Lower leg skin (tissue), 4 donors: Measurements from ENCODE around the gene SCMH1. TPM values are rescaled to one million over a fixed set of nuclear protein-coding genes. Genes with fewer than 3 reads are reported as not detected.
"Not testable (repeated sequence)": the region's sequence is repeated elsewhere in the genome, so short reads cannot be mapped to it uniquely, and the experiment has no call there.

ENCODE experiments used
- DNase-seq, 2 donors: peaks; one replicate each; pipeline ENCODE4 v3.0.0-alpha.2; 2019; ENCODE audit warnings: low spot score in 2 of 2
- H3K4me3 ChIP-seq: fragments of 200-600 bp; sonication (generic); 2 replicates; pipeline ENCODE4 v1.5.1; 2017; ENCODE audit warnings: mild to moderate bottlenecking, low read depth; ENCODE audit not compliant: poor library complexity, severe bottlenecking
- CTCF ChIP-seq, 3 donors: fragments of 450-650 bp; IDR thresholded peaks; one replicate each; pipeline ENCODE4 v1.5.1; 2016; ENCODE audit warnings: antibody characterized with exemption in 3 of 3, mild to moderate bottlenecking in 3 of 3, moderate library complexity in 2 of 3
- POLR2A ChIP-seq, 2 donors: fragments of 450-650 bp; IDR thresholded peaks; one replicate each; pipeline ENCODE4 v1.6.1; 2016 to 2017; ENCODE audit warnings: antibody characterized with exemption in 2 of 2, mild to moderate bottlenecking in 1 of 2, moderate library complexity in 1 of 2
- WGBS, 2 donors: methylation state at CpG; one replicate each; pipeline ENCODE4 v1.1.5; 2018; 5-methylcytosine and 5-hydroxymethylcytosine counted together
- intact Hi-C: fragments of 100-400 bp; cut with DNase I; formaldehyde crosslinking; loops from one replicate; pipeline ENCODE4 v1.15.0; 2023; ENCODE audit warnings: low total_unique reads
- total RNA-seq, 4 donors: library from RNA; depleted of rRNA; stranded (reverse); fragments of >200 nt; gene quantifications; one replicate each; pipeline ENCODE4 v1.1.0, GENCODE V29; 2016

SCMH1 gene
- total RNA-seq, 4 donors from 2014 or later = 8.9 to 30.9 (median 21.8) TPM

DNA sequence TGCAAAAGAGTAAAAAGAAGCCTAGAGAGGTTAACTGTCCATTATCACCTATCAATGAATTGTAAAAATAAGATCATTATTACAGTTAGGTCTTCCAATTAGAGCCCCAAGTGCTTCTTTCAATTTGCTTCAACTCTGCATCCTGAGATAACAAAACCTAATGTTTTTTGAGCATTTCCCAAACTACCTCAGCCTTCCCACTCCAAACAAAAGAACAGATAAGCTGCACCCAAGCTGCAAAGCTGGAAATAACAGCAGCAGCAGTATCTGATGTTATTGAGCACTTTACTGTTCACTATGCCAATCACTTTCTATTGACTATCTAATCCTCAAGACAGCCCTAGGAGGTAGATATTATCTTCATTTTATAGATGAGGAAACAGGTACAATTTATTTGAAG lies 123.5 kb downstream of the SCMH1 start:
- H3K4me3 ChIP-seq = no peak overlapping the region
- TF ChIP-seq CTCF (IDR thresholded peaks at IDR 0.05) (no peak), POLR2A (IDR thresholded peaks at IDR 0.05) (no peak)
- intact Hi-C loops = no loop called here
- DNase-seq = no peak

- H3K4me3 ChIP-seq, intact Hi-C loops, DNase-seq: not testable (repeated sequence)
- 92 to 94% methylated on average over 9 to 11 of the region's 15 CpGs for WGBS, 2 donors
Observed at GRCh38 chr1:41117241-41117640, 124.9 kb downstream of the SCMH1 start.

- intact Hi-C loops = no loop called here
- DNase-seq = no peak
- no peak overlapping the region for H3K4me3 ChIP-seq
- WGBS, 2 donors = 75 to 78% methylated on average over 1 of the region's 1 CpG
- TF ChIP-seq CTCF (IDR thresholded peaks at IDR 0.05) (no peak), POLR2A (IDR thresholded peaks at IDR 0.05) (no peak)
Observed at GRCh38 chr1:41110736-41111135, 131.4 kb downstream of the SCMH1 start.

GRCh38 chr1:41110286-41110685 lies 131.8 kb downstream of the SCMH1 start:
- H3K4me3 ChIP-seq = no peak overlapping the region
- intact Hi-C loops = no loop called here
- no peak for TF ChIP-seq CTCF (IDR thresholded peaks at IDR 0.05)
- TF ChIP-seq POLR2A (IDR thresholded peaks at IDR 0.05) = no peak
- DNase-seq = no peak
- WGBS, 2 donors = 35 to 48% methylated on average over 1 of the region's 1 CpG

DNA sequence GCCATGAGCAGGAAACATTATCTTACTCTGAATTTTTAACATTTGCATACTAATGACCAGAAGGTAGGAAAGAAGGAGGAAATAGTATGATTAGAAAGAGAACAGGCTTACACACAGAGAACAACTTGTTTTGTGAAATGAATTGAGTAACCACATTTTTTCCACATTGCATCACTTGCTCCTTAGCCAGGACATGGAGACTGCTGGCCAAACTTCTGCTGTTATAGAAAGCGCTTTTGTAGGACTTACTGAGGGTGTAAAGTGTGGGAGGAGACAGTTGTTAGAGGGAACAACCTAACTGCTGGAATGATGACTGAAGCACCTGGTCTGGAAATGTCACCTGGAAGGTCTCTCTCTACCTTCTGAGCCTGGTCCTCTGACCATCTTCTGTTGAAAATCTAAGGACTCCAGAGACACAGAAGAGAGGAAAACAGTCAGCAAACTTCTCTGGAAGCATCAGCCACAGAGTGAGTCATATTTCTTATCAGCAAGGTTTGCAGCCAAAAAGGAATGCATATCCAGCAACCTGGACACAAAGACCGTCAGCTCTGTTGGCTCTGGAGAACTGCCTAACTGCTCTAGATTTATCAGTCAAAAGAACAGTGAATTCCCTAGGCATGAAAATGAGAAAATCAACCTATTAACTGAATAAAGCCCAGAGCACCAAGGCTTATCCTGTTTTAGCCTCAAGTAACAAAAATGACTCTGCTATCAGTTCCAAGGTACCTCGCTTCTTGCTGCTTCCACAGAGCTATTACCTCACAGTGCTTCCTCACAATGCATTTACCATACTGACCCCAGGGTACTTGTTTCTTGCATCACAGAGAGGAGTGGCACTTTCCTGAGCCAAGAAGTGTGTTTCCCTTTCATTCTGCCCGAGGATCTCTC lies 132.6 kb downstream of the SCMH1 start:
- TF ChIP-seq POLR2A (IDR thresholded peaks at IDR 0.05) = no peak
- no peak for TF ChIP-seq CTCF (IDR thresholded peaks at IDR 0.05)
- intact Hi-C loops = no loop called here
- DNase-seq = peak in 1 of 2 donors; percentile 70
- H3K4me3 ChIP-seq = no peak overlapping the region
- WGBS, 2 donors = 13 to 18% methylated on average over 4 of the region's 4 CpGs

- DNase-seq = no peak
- intact Hi-C loops = no loop called here
- no peak for TF ChIP-seq POLR2A (IDR thresholded peaks at IDR 0.05)
- TF ChIP-seq CTCF (IDR thresholded peaks at IDR 0.05) = no peak
- 60 to 62% methylated on average over 1 of the region's 1 CpG for WGBS, 2 donors
- H3K4me3 ChIP-seq = no peak overlapping the region
Observed at GRCh38 chr1:41108696-41109275, 133.3 kb downstream of the SCMH1 start.
